HepG2 (cell line): ENCODE data around the gene SBK2. TPM values are rescaled to one million over a fixed set of nuclear protein-coding genes. Genes with fewer than 3 reads are reported as not detected.

ENCODE experiments used
- ATF1 ChIP-seq: IDR thresholded peaks from 2 replicates; pipeline ENCODE4 v1.6.1; 2016; ENCODE audit warnings: mild to moderate bottlenecking, control low read depth
- KAT7 ChIP-seq: IDR thresholded peaks from 2 replicates; pipeline ENCODE4 v1.6.1; 2018; ENCODE audit warnings: borderline replicate concordance, missing compliant biosample characterization
- KAT8 ChIP-seq: IDR thresholded peaks from 2 replicates; pipeline ENCODE4 v1.6.1; 2016; ENCODE audit warnings: missing genetic modification reagents, missing compliant biosample characterization
- KLF11 ChIP-seq: IDR thresholded peaks from 2 replicates; pipeline ENCODE4 v1.6.1; 2016; ENCODE audit warnings: missing compliant biosample characterization
- KMT2B ChIP-seq: IDR thresholded peaks from 2 replicates; pipeline ENCODE4 v1.6.1; 2016; ENCODE audit warnings: missing genetic modification reagents, missing compliant biosample characterization
- MEIS2 ChIP-seq: sonication (generic); formaldehyde crosslinking; IDR thresholded peaks from 2 replicates; pipeline ENCODE4 v1.9.0; 2021; ENCODE audit warnings: mild to moderate bottlenecking, missing genetic modification reagents
- NCOA1 ChIP-seq: sonication (generic); formaldehyde crosslinking; IDR thresholded peaks from 2 replicates; pipeline ENCODE4 v1.9.0; 2021; ENCODE audit warnings: missing genetic modification reagents
- NFIB ChIP-seq: sonication (generic); formaldehyde crosslinking; IDR thresholded peaks from 2 replicates; pipeline ENCODE4 v1.9.0; 2021; ENCODE audit warnings: missing genetic modification reagents, mild to moderate bottlenecking, borderline replicate concordance
- SAP130 ChIP-seq: IDR thresholded peaks from 2 replicates; pipeline ENCODE4 v1.6.1; 2016; ENCODE audit warnings: low read depth
- THAP11 ChIP-seq: IDR thresholded peaks from 2 replicates; pipeline ENCODE4 v1.6.1; 2016; ENCODE audit warnings: missing biosample characterization, missing genetic modification reagents
- ZNF672 ChIP-seq: sonication (generic); formaldehyde crosslinking; IDR thresholded peaks from 2 replicates; pipeline ENCODE4 v1.8.1; 2022; ENCODE audit warnings: missing genetic modification reagents
- ZNF709 ChIP-seq: sonication (generic); formaldehyde crosslinking; IDR thresholded peaks from 2 replicates; pipeline ENCODE4 v1.5.0; 2020; ENCODE audit warnings: mild to moderate bottlenecking, missing genetic modification reagents
- ZNF841 ChIP-seq: sonication (generic); formaldehyde crosslinking; IDR thresholded peaks from 2 replicates; pipeline ENCODE4 v1.8.1; 2023; ENCODE audit warnings: missing genetic modification reagents, borderline replicate concordance
- polyA plus RNA-seq, 8 experiments: library from polyadenylated mRNA; depleted of rRNA in 3 of 8; stranded (reverse) in 7 of 8; unstranded in 1 of 8; fragments of >200 nt; fragmentation: Illumina TruSeq in 4 of 8; extraction: Trizol in 4 of 8; gene quantifications; 2 replicates each; pipeline versions ENCODE4 v1.2.1 to v1.2.3, GENCODE V29; 2011 to 2016; ENCODE audit warnings: low read depth in 4 of 8, missing spikeins in 1 of 8, mixed read lengths in 1 of 8; ENCODE audit not compliant: insufficient read depth in 1 of 8
- total RNA-seq, 5 experiments: library from RNA; depleted of rRNA; stranded (reverse); fragments of >200 nt; fragmentation: Illumina TruSeq; extraction: Trizol; gene quantifications; 2 replicates each; pipeline ENCODE4 v1.2.3, GENCODE V29; 2016; ENCODE audit warnings: low read depth in 1 of 5
- TF ChIP-seq, protein P1 (sequence below): sonication (generic); formaldehyde crosslinking; IDR thresholded peaks from 2 replicates; pipeline ENCODE4 v1.4.0; 2020; ENCODE audit warnings: missing genetic modification reagents, mild to moderate bottlenecking, borderline replicate concordance
- TF ChIP-seq, protein P2 (sequence below): sonication (generic); formaldehyde crosslinking; IDR thresholded peaks from 2 replicates; pipeline ENCODE4 v1.4.0; 2020; ENCODE audit warnings: missing genetic modification reagents
- TF ChIP-seq, protein P3 (sequence below): sonication (generic); formaldehyde crosslinking; IDR thresholded peaks from 2 replicates; pipeline ENCODE4 v1.4.0; 2020; ENCODE audit warnings: mild to moderate bottlenecking, missing genetic modification reagents
- TF ChIP-seq, protein P4 (sequence below): IDR thresholded peaks from 2 replicates; pipeline ENCODE4 v1.6.1; 2012; ENCODE audit warnings: inconsistent platforms

Gene SBK2
- total and polyA plus RNA-seq, 2 of the 13 experiments (the other 11 are each of a cell fraction or from before 2014, with no cell fraction given), result 0.24 TPM; not detected in 1

DNA sequence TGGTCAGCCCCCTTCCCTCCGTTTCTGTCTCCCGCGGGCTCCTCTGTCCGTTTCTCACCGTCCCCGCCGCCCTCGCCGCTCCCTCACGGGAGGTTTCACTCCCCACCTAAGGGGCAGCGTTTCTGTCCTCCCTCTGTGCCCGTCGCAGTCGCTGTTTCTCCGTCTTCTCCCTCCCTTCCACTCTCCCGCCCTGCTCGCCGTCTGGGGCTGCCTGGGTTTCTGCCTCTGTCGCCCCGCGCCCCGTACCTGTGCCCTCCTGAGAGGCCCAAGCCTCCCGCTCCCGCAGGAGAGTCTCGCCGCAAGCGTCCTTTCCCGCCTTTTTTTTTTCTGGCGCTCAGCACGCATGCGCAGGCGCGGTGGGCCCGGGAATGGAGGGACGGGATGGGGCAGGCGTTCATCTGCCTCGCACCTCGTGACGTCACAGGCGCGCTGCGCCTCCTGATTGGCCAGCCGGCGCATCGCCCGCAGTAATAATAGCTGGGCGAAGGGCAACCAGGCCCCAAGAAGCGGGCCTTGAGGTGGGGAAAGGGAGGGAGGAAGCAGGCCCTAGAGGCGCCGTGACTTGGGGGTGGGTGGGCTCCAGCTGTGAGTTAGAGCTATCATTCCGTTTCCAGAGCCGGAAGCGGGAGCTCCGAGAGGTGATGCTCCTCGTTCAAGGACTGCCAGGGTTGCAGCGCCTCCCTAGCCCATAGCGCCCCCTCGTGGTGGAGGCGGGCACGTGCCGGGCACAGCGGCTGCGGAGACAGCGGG is 33.3 kb downstream of the SBK2 start (continued):
- TF ChIP-seq, protein P1, sequence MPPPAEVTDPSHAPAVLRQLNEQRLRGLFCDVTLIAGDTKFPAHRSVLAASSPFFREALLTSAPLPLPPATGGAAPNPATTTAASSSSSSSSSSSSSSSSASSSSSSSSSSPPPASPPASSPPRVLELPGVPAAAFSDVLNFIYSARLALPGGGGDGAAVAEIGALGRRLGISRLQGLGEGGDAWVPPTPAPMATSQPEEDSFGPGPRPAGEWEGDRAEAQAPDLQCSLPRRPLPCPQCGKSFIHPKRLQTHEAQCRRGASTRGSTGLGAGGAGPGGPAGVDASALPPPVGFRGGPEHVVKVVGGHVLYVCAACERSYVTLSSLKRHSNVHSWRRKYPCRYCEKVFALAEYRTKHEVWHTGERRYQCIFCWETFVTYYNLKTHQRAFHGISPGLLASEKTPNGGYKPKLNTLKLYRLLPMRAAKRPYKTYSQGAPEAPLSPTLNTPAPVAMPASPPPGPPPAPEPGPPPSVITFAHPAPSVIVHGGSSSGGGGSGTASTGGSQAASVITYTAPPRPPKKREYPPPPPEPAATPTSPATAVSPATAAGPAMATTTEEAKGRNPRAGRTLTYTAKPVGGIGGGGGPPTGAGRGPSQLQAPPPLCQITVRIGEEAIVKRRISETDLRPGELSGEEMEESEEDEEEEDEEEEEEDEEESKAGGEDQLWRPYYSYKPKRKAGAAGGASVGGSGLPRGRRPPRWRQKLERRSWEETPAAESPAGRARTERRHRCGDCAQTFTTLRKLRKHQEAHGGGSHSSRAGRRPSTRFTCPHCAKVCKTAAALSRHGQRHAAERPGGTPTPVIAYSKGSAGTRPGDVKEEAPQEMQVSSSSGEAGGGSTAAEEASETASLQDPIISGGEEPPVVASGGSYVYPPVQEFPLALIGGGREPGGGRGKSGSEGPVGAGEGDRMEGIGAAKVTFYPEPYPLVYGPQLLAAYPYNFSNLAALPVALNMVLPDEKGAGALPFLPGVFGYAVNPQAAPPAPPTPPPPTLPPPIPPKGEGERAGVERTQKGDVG (CRISPR knock-in tag), result peak; percentile 67; the same call in 1 of the 2 replicates
- 0 out of 2 replicates have a peak, but pooled peaks have one; percentile 27 for TF ChIP-seq KLF11 (CRISPR knock-in tag)
- 0 out of 2 replicates have a peak, but pooled peaks have one; percentile 41 for TF ChIP-seq NCOA1 (CRISPR knock-in tag)
- TF ChIP-seq ZNF672 (CRISPR knock-in tag), result peak; percentile 76; the same call in 1 of the 2 replicates
- peak; percentile 91 for TF ChIP-seq ATF1 (CRISPR knock-in tag)
- peak; percentile 54 for TF ChIP-seq KAT8 (CRISPR knock-in tag)
- peak; percentile 73 for TF ChIP-seq THAP11 (CRISPR knock-in tag)
- no peak for TF ChIP-seq ZNF709
- peak; percentile 38; the same call in 1 of the 2 replicates for TF ChIP-seq SAP130 (CRISPR knock-in tag)
- TF ChIP-seq ZNF841, result 0 out of 2 replicates have a peak, but pooled peaks have one; percentile 29
- TF ChIP-seq, protein P2, sequence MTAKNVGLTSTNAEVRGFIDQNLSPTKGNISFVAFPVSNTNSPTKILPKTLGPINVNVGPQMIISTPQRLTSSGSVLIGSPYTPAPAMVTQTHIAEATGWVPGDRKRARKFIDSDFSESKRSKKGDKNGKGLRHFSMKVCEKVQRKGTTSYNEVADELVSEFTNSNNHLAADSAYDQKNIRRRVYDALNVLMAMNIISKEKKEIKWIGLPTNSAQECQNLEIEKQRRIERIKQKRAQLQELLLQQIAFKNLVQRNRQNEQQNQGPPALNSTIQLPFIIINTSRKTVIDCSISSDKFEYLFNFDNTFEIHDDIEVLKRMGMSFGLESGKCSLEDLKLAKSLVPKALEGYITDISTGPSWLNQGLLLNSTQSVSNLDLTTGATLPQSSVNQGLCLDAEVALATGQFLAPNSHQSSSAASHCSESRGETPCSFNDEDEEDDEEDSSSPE, result peak; percentile 89
- no peak for TF ChIP-seq NFIB (CRISPR knock-in tag)
- 0 out of 2 replicates have a peak, but pooled peaks have one; percentile 56 for TF ChIP-seq MEIS2 (CRISPR knock-in tag)
- TF ChIP-seq, protein P3, sequence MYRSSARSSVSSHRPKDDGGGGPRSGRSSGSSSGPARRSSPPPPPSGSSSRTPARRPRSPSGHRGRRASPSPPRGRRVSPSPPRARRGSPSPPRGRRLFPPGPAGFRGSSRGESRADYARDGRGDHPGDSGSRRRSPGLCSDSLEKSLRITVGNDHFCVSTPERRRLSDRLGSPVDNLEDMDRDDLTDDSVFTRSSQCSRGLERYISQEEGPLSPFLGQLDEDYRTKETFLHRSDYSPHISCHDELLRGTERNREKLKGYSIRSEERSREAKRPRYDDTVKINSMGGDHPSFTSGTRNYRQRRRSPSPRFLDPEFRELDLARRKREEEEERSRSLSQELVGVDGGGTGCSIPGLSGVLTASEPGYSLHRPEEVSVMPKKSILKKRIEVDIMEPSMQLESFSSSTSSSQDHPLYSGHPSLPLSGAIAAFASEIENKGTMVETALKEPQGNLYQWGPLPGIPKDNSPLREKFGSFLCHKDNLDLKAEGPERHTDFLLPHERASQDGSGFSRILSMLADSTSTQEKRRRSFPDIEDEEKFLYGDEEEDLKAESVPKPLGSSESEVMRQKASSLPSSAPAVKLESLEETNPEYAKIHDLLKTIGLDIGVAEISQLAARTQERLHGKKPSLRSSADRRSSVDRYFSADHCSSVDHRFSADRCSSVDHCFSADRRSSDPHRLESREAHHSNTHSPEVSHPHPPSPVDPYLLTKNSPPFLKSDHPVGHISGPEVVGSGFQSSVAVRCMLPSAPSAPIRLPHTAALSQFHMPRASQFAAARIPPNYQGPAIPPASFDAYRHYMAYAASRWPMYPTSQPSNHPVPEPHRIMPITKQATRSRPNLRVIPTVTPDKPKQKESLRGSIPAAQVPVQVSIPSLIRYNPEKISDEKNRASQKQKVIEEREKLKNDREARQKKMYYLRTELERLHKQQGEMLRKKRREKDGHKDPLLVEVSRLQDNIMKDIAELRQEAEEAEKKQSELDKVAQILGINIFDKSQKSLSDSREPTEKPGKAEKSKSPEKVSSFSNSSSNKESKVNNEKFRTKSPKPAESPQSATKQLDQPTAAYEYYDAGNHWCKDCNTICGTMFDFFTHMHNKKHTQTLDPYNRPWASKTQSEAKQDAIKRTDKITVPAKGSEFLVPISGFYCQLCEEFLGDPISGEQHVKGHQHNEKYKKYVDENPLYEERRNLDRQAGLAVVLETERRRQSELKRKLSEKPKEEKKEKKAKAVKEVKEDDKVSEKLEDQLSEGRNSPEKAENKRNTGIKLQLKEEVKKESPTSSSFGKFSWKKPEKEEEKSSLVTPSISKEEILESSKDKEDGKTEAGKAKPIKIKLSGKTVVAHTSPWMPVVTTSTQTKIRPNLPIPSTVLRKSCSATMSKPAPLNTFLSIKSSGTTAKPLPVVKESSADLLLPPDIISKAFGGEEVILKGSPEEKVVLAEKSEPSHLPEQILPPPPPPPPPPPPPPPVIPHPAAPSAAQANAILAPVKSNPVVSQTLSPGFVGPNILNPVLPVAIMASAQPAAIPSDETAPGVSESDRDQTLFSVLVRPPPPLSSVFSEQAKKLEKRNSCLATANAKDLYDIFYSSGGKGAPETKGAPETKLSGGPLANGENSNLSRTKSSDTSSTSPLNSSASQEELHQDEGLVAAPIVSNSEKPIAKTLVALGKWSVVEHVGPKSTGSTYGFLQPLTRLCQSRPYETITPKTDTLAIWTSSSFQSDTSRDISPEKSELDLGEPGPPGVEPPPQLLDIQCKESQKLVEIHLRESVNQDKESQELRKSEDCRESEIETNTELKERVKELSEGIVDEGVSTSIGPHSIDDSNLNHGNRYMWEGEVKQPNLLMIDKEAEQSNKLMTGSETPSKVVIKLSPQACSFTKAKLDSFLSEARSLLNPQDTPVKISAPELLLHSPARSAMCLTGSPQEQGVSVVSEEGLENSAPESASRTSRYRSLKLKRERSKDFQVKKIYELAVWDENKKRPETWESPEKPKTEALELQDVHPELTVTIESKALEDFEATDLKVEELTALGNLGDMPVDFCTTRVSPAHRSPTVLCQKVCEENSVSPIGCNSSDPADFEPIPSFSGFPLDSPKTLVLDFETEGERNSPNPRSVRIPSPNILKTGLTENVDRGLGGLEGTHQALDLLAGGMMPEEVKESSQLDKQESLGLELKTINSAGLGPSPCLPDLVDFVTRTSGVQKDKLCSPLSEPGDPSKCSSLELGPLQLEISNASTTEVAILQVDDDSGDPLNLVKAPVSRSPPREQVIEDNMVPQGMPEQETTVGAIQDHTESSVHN (CRISPR knock-in tag), result no peak
- TF ChIP-seq, protein P4, sequence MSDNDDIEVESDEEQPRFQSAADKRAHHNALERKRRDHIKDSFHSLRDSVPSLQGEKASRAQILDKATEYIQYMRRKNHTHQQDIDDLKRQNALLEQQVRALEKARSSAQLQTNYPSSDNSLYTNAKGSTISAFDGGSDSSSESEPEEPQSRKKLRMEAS, result peak; percentile 82
- no peak for TF ChIP-seq KMT2B
- TF ChIP-seq KAT7 (CRISPR knock-in tag), result peak; percentile 41; the same call in 1 of the 2 replicates
